ENCODE measurements around the gene AMZ1.
"Not testable (repeated sequence)": the region's sequence is repeated elsewhere in the genome, so short reads cannot be mapped to it uniquely, and the experiment has no call there.

Gene AMZ1

GRCh38 chr7:2670171-2670570 lies 17.8 kb upstream of the AMZ1 start:
- no peak for FAIRE-seq

DNA sequence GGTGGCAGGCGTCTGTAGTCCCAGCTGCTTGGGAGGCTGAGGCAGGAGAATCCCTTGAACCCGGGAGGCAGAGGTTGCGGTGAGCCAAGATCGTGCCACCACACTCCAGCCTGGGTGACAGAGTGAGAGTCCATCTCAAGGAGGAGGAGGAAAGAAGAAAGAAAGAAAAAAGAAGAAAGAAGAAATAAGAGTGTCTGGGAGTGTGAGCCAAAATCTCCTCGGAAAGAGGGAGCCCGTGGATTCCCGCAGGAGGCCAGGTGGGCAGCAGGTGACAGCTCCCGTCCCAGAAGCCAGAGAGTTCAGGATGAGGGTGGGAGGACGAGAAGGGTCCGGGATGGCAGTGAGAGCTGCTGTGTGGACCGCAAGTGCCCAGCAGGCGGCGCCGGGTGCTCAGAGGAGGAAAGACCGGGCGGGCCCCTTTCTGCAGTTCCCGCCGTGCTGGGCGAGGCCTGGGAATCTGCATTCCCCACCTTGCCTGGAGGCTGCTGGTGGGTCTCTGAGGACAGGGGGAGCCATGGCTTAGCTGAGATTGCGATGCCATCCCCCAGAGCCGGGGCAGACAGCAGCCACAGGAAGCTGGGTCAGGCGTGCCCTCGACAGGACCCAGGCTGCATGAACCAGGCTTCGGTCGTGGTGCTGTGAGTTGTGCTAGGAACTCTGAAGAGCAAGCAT lies 17.1 kb upstream of the AMZ1 start:
- FAIRE-seq = no peak

DNA sequence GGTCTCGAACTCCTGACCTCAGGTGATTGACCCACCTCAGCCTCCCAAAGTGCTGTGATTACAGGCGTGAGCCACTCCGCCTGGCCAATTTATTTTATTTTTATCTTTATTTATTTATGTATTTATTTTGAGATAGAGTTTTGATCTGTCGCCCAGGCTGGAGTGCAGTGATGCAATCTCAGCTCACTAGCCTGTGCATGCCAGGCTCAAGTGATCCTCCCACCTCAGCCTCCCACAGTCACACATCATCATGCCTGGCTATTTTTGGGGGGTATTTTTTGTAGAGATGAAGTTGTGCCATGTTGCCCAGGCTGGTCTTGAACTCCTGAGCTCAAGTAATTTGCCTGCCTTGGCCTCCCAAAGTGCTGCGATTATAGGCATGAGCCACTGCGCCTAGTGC lies 14.8 kb upstream of the AMZ1 start:
- not testable (repeated sequence) for FAIRE-seq

- FAIRE-seq = no peak
Observed at GRCh38 chr7:2673934-2674333, 14.1 kb upstream of the AMZ1 start.

DNA sequence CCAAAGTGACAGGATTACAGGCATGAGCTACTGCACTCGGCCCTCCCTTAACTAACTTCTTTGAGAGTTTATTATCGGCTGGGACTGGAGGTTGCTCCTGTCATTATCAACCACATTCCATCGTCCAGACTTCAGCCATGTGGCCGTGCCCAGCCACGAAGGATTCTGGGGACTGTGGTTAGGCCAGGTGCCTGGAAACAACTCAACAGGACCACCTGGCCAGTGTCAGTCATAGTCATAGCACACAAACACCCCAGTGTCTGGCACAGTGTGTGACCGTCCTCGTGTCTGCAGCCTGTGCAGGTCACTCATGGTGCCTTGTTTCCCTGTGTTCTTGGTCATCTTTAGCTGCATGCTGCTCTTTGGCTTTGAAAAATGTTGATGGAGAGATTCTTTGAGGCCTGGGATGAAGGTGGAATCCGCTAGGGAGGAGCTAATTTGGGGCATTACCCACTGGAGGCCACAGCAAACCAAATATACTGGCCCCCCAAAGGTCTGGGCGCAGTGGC lies 12.7 kb upstream of the AMZ1 start:
- FAIRE-seq = no peak

GRCh38 chr7:2676576-2676975 lies 11.4 kb upstream of the AMZ1 start:
- not testable (repeated sequence) for FAIRE-seq

- FAIRE-seq = not testable (repeated sequence)
Observed at GRCh38 chr7:2678454-2678853, 9.5 kb upstream of the AMZ1 start.

- FAIRE-seq = not testable (repeated sequence)
Observed at GRCh38 chr7:2679135-2680127, 8.6 kb upstream of the AMZ1 start.

DNA sequence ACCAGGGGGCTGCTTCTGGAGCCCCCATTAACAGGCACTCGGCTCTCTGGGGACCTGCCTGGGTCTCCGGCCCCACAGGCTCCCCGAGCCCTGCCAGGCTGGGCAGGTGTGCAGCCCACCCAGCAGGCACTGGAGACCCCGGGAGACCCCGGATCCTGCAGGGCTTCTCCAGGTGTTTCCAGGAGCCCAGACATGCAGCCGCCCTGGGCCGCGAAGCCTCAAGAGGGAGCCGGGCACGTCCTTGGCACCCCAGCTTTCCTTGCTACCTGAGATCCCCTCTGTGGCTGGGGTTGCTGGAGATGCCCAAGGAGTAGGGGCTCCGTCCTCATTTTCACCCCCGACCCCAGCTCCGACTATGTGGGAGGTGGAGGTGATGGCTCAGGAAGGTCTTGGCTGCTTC lies 7.7 kb upstream of the AMZ1 start:
- FAIRE-seq = no peak

- no peak for FAIRE-seq
Observed at GRCh38 chr7:2680792-2681490, 7.1 kb upstream of the AMZ1 start.

DNA sequence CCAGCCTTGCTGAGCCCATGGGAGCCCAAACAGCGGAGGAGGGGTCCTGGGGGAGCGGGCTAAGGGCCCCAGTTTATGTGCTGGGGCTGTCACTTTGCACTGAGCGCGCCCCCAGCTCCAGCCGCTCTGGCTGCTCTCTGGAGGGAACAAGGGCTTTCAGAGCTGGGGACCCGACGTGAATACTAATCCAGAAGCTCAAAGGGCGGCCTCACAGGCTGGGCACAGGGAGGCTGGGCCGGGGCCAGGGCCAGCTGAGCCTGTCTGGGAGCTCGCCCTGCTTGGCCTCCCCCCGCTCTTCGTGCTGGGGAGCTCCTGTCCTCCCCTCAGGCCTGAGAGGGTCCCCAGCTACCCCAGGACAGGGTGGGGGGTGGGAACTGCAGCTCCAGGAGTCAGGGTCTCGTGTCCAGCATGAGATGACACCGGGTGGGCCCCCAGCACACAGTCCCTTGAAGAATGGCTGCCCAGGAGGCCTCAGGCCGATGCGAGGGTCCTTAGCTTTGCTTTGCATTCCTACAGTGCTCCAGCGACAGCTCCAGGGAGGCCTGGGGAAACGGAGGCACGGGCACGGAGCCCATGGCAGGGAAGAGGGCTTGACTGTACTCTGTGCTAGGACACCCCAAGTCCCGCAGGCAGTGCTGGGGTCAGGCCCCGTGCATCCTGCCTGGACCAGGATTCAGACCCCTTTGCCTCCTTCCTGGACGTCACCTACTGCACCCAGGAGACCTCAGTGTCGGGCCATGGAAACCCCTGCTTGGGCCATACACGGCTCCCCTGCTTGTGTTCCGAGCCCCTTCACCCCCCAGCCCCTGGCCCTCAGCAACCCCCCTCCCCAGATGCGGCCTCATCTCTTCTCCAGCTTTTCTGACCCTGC lies 5.8 kb upstream of the AMZ1 start:
- FAIRE-seq = no peak

DNA sequence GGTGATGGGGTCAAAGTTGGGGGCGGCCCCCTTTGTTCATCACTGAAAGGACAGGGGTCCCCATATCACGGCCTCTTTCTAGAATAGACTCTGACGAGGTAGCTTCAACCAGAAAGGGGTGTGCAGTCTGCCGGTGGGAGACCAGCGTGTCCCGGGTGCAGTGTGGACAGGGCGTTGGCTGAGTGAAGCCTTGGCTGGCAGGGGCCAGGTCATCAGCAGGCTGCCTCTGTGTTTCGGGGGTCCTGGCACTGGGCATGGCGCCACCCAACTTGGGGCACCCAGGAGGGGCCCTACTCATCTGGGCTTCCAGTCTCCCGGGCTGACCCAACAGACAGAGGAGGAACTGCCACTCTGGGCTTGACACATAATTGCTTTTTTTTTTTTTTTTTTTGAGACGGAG lies 3.5 kb upstream of the AMZ1 start:
- no peak for FAIRE-seq

- no peak for FAIRE-seq
Observed at GRCh38 chr7:2686101-2686500, 1.9 kb upstream of the AMZ1 start.

DNA sequence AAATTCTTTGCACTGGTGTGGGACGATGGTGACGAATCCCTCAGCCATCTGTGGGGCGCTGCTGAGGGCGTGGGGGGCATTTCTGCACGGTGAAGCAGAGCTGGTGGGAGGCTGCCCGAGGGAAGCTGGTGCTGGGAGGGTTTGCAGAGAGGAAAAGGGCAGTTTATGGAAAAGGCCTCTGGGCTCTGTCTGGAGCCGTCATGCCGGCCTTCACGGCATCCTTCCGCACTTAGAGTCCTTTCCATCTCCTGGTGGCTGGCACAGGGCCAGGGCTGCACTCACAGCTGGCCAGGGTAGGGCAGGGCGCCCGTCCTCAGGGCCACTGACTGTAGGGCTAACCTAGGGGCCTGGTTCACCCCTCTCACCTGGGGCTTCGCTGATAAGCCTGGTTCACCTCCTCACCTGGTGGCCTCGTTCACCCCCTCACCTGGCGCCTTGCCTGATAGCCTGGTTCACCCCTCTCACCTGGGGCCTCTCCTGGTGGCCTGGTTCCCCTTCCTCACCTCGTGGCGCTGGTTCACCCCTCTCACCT lies 598 bp upstream of the AMZ1 start:
- no peak for FAIRE-seq

GRCh38 chr7:2688409-2689342 lies 674 bp downstream of the AMZ1 start:
- no peak for FAIRE-seq

DNA sequence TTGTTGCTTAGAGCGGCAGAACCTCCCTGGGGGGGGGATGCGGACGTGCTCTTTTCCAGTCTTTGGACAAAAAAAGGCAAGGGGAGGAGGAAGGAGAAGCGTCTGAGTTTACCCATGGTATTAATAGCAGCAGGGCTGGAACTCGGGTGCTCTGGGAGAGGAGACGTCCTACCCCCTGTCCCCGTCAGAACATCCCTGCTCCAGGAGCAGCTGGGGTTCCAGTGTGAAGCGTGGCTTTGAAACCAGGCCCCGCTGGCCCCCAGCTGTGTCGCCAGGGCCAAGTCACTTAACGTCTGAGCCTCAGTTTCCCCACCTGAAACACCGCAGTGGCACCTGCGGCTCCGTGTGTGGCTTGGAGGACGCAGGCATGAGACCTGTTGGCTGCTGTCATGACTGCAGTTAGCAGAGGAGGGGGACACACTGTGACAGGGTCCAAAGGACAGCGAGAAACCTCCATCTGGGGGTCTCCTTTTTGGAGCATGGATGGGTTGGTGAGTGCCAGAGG lies 1.4 kb downstream of the AMZ1 start:
- no peak for FAIRE-seq

DNA sequence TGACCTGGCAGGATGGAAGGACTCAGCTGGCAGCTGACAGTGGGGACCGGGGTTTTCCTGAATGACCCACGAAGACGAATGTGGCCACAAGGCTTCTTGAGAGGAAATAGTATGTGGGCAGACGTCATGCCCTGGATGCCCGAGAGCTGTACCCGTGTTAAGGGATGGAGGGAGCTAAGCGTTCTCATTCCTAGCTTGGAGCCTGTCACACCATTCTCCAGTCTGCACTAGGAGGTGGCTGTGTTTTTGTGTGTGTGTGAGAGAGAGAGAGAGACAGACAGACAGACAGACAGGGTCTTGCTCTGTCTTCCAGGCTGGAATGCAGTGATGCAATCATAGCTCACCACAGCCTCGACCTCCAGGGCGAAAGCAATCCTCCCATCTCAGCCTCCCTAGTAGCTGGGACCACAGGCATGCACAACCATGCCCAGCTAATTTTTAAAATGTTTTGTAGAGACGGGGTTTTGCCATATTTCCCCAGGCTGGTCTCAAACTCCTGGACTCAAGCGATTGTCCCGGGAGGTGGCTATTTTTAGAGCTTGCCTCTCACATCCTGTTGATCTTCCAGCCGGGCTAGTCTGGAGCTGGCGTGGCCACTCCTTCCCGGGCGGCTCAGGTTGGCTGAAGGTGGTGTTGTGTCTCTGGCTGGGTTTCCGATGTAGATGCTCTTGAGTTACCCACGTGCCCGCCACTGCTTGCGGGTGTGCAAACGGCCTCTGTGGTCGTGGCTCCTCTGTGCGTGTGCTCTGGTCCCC lies 2.1 kb downstream of the AMZ1 start:
- FAIRE-seq = no peak

DNA sequence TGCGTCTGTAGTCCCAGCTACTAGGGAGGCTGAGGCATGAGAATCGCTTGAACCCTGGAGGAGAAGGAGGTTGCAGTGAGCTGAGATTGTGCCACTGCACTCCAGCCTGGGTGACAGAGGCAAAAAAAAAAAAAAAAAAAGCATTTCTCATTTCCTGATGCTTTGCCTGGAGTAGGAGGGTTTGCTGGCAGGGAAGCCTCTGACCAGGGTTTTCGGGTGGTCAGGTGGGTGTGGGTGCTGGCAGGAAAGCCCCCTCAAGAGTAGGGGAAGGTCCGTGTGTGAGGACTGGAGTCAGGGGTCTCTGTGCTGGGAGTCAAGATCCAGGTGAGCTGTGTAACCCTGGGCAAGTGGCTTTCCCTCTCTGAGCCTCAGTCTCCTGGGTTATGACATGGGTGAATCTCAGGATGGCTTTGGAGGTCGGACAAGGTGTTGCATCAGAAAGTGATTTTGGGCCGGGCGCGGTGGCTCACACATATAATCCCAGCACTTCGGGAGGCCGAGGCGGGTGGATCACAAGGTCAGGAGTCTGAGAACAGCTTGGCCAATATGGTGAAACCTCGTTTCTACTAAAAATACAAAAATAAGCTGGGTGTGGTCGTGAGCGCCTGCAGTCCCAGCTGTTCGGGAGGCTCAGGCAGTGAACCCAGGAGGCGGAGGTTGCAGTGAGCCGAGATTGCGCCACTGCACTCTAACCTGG lies 3.2 kb downstream of the AMZ1 start:
- FAIRE-seq = no peak

- FAIRE-seq = not testable (repeated sequence)
Observed at GRCh38 chr7:2691932-2692439, 4.0 kb downstream of the AMZ1 start.
